GM19239 (cell line): ENCODE data around the gene CYP4F22.
"Not testable (repeated sequence)": the region's sequence is repeated elsewhere in the genome, so short reads cannot be mapped to it uniquely, and the experiment has no call there.

Experiments
- DNase-seq: peaks from one replicate; pipeline ENCODE4 v3.0.0; 2011; ENCODE audit warnings: low spot score; ENCODE audit not compliant: insufficient read length
- FAIRE-seq: peaks from 2 replicates; lab custom pipeline; 2011; peaks lifted over from hg19 to GRCh38; lab: Jason Lieb, UNC

The CYP4F22 gene

DNA sequence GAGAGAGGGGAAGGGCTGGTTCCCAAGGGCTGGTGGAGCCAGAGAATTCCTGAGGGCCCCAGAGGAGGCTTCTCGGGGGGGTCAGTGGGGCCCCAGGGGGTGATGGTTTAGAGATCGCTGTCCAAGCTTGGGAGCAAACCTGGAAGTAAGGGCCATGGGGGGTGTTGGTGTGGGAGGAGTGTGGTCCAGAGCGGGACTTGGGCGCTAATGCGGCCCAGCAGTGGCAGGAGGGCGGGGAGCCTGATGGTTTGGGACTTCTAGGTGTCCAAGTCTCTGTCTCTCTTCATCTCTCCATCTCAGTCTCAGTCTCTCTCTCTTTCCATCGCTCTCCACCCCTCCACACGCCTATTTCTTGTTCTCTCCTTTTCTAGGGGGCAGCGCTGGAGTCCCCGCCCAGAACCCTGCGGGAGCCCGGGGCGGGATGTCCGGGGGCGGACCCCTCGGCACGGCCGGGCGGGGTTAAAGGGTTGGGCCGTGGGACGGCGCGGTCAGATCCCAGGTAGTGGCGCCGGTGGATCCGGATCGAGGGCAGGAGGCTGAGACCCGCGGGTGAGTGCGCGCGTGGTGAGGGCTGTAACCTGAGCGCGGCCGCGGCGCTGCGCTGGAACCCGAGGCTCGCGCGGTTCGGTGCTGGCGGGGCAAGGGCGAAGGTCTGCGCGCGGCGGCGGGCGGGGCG is at the start of gene CYP4F22:
Gene CYP4F22, plus strand, starts transcription at position 491 of the 676 bp plus-strand sequence. CDS start 16,812 bp downstream, outside the sequence.
- DNase-seq (no peak), FAIRE-seq (no peak)

DNA sequence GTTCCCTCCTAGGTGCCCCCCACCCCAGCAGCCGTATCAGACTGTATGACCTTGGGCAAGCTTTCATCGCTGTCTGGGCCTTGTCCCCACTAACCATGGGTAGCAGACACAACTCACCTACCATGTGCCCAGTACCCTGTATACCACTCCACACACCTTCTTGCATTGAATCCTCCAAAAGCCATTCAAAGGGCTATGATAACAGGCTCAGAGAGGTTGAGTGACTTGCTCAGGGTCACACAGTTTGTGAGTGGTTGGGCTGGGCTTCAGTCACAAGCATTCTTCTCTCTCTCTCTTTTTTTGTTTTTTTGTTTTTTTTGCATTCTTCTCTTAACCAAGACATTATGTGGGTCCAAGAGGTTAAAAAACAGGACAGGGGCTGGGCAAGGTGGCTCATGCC is 46.6 kb upstream of the CYP4F22 start:
- DNase-seq = no peak
- no peak for FAIRE-seq

DNA sequence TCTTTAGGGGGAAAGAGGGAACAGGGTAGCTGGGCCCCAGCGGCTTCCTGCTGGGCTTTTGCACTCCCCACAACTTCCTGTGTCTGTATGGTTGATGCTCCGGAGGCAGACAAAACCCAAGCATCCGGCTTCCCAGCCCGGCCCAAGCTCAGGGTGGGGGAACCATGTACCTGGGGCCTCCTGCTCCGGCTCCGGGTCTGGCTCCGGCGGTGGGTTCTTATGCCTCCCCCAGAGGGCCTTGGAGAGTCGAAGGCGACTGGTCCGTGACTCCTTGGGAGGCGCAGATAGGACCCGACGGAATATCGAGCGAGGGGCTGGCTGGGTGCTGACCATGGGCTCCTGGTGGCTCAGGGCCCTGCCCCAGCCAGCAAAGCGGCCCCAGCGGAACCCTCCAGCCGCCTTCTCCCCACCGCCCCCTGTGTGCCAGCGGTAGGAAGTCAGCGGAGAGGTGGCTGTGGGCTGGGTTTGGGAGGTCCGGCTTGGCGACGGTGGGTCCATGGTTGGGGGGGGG is 44.4 kb upstream of the CYP4F22 start:
- FAIRE-seq (peak; percentile 78), DNase-seq (peak; percentile 87)

GRCh38 chr19:15464394-15465385 is 43.6 kb upstream of the CYP4F22 start, which contains the start of gene RASAL3:
Gene RASAL3, minus strand, starts transcription at chr19:15464544. Its CDS starts 186 bp downstream, at chr19:15464358.
- FAIRE-seq (peak; percentile 97), DNase-seq (no peak)

DNA sequence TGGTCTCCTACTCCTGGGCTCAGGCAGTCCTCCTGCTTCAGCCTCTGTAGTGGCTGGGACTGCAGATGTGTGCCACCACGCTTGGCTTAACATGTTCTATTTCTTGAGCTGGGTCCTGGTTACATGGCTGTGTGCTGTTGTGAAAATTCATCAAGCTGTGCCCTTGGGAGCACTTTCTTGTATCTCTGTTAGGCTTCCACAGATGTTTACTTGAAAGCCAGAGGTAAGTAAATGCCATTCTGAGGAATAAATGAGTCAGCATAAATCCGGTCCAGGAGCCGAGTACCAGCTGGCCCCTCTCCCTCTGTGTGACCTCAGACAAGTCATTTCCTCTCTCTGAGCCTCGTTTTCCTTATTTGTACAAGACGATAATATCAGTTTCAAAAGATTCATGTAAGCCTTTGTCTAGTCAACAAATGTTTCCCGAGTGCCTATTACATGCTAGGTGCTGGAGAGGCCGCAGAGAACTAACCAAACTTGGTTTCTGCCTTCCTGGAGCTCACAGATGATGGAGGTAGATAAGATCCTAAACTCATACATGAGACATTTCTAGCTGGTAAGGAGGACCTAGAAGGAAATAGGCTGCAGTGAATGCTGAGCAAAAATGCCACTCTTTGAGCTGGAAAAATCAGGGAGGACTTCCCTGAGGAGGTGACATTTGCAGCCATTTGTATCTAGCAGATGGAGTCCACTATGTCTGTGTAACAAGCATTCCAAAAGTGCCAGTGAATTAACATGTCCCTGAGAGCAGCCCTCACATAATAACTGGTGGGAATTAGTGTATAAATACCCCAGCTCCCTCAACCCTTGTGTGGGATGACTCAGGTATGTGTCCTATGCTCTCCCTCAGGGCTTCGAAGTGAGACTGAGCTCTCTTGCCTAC is 41.2 kb upstream of the CYP4F22 start:
- FAIRE-seq (peak; percentile 96), DNase-seq (no peak)

DNA sequence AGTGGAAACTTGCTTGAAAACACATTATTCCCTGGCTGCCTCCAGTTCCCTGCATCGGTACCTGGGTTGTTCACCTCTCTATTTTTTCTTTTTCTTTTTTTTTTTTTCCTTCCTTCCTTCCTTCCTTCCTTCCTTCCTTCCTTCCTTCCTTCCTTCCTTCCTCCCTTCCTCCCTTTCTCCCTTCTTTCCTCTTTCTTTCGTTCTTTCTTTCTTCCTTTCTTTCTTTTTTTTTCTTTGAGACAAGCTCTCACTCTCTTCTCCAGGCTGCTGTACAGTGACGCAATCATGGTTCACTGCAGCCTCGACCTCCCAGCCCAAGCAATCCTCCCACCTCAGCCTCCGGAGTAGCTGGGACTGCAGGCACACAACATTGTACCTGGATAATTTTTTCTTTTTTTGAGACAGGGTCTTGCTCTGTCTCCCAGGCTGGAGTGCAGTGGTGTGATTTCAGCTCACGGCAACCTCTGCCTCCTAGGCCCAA is 40.6 kb upstream of the CYP4F22 start:
- FAIRE-seq = no peak
- DNase-seq = no peak

GRCh38 chr19:15468675-15469512 is 39.4 kb upstream of the CYP4F22 start:
- FAIRE-seq (no peak), DNase-seq (no peak)

- DNase-seq = no peak
- FAIRE-seq = no peak
Observed at GRCh38 chr19:15469513-15470297, 38.6 kb upstream of the CYP4F22 start.

GRCh38 chr19:15471639-15472101 is 36.7 kb upstream of the CYP4F22 start:
- DNase-seq = no peak
- FAIRE-seq = no peak

GRCh38 chr19:15473821-15474220 is 34.5 kb upstream of the CYP4F22 start:
- DNase-seq, FAIRE-seq: not testable (repeated sequence)

GRCh38 chr19:15475169-15475568 is 33.2 kb upstream of the CYP4F22 start:
- DNase-seq (no peak), FAIRE-seq (no peak)

GRCh38 chr19:15475611-15476010 is 32.7 kb upstream of the CYP4F22 start:
- no peak for DNase-seq
- FAIRE-seq = no peak

DNA sequence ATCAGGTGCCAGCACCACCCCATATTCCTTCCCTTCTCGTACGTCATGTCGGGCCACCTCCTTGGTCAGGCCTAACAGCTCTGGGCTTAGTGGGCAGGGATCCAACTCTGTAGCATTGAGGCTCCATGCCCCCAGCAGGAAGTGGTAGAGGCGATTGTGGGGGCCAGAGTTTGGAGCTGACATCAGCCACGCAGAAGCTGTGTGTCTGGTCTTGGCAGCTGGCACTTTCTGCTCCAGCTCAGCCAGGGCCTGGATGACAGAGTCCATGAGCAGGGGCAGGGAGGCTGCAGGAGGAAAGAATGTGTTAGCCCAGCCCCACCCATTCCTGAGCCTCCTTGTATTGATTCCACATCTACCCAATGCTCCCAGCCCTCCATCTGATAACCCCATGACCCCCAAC is 32.0 kb upstream of the CYP4F22 start:
- no peak for DNase-seq
- no peak for FAIRE-seq

- DNase-seq = no peak
- no peak for FAIRE-seq
Observed at GRCh38 chr19:15479391-15480345, 28.7 kb upstream of the CYP4F22 start, which contains the start of gene PGLYRP2. Gene PGLYRP2, minus strand, starts transcription at chr19:15479501. Its CDS starts 130 bp downstream, at chr19:15479371.

DNA sequence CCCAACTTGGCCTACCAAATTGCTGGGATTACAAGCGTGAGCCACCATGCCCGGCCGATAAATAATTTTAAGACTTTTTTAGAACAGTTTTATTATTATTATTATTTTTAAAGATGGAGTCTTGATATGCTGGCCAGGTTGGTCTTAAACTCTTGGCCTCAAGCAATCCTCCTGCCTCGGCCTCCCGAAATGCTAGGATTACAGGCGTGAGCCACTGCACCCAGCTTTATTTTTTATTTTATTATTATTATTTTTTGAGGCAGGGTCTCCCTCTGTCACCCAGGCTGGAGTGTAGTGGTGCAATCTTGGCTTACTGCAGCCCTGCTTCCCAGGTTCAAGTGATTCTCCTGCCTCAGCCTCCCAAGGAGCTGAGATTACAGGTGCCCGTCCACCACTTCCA is 27.3 kb upstream of the CYP4F22 start:
- not testable (repeated sequence) for DNase-seq, FAIRE-seq

DNA sequence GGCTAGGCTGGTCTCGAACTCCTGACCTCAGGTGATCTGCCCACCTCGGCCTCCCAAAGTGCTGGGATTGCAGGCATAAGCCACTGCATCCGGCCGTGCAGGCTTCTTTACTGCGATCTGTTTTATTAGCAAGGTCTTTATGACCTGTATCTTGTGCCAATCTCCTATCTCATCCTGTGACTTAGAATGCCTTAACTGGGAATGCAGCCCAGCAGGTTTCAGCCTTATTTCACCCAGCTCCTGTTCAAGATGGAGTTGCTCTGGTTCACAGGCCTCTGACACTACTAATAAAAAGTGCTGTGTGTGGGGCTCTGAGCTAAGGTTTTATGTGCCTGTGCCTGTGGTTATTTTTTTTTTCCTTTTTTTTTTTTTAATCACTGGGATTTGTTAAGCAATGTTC is 22.6 kb upstream of the CYP4F22 start:
- not testable (repeated sequence) for FAIRE-seq, DNase-seq

GRCh38 chr19:15487038-15487437 is 21.3 kb upstream of the CYP4F22 start:
- DNase-seq (no peak), FAIRE-seq (no peak)
